Suprapubic skin (tissue), 4 donors: ENCODE data around the gene PPP1CA. TPM values are rescaled to one million over a fixed set of nuclear protein-coding genes. Genes with fewer than 3 reads are reported as not detected.

Source experiments
- DNase-seq, 2 donors: peaks; one replicate each; pipeline ENCODE4 v3.0.0-alpha.2; 2019; ENCODE audit warnings: low spot score in 2 of 2
- H3K27ac ChIP-seq: fragments of 200-600 bp; sonication (generic); one replicate; pipeline ENCODE4 v1.5.1; 2019
- H3K27me3 ChIP-seq: fragments of 200-600 bp; sonication (generic); one replicate; pipeline ENCODE4 v1.5.1; 2019
- H3K36me3 ChIP-seq: fragments of 200-600 bp; sonication (generic); one replicate; pipeline ENCODE4 v1.5.1; 2019
- H3K4me1 ChIP-seq: fragments of 200-600 bp; sonication (generic); one replicate; pipeline ENCODE4 v1.5.1; 2019
- H3K4me3 ChIP-seq: fragments of 200-600 bp; sonication (generic); one replicate; pipeline ENCODE4 v1.5.1; 2019; ENCODE audit warnings: mild to moderate bottlenecking
- H3K9me3 ChIP-seq: fragments of 200-600 bp; sonication (generic); one replicate; pipeline ENCODE4 v1.5.1; 2019
- CTCF ChIP-seq, 2 donors: fragments of 200-600 bp in 1 of 2; fragments of 450-650 bp in 1 of 2; sonication (generic) in 1 of 2; IDR thresholded peaks; one replicate each; pipeline ENCODE4 v1.5.1; 2016 to 2019; ENCODE audit warnings: antibody characterized with exemption in 2 of 2, mild to moderate bottlenecking in 1 of 2, moderate library complexity in 1 of 2
- EP300 ChIP-seq: sonication (generic); formaldehyde crosslinking; IDR thresholded peaks from one replicate; pipeline ENCODE4 v1.6.1; 2017; ENCODE audit warnings: antibody characterized with exemption
- POLR2A ChIP-seq, 2 donors: fragments of 450-650 bp; IDR thresholded peaks; one replicate each; pipeline ENCODE4 v1.6.1; 2017; ENCODE audit warnings: antibody characterized with exemption in 2 of 2, mild to moderate bottlenecking in 2 of 2, moderate library complexity in 2 of 2
- POLR2AphosphoS5 ChIP-seq, 3 donors: sonication (generic); formaldehyde crosslinking; IDR thresholded peaks; one replicate each; pipeline ENCODE4 v1.6.1; 2017; ENCODE audit warnings: antibody characterized with exemption in 3 of 3
- WGBS: methylation state at CpG from one replicate; pipeline ENCODE4 v1.1.5; 2018; 5-methylcytosine and 5-hydroxymethylcytosine counted together
- total RNA-seq, 4 donors: library from RNA; depleted of rRNA; stranded (reverse); fragments of >200 nt; gene quantifications; one replicate each; pipeline ENCODE4 v1.1.0, GENCODE V29; 2016

PPP1CA gene
- total RNA-seq, 4 donors from 2014 or later, result 75.6 to 158 (median 121) TPM

DNA sequence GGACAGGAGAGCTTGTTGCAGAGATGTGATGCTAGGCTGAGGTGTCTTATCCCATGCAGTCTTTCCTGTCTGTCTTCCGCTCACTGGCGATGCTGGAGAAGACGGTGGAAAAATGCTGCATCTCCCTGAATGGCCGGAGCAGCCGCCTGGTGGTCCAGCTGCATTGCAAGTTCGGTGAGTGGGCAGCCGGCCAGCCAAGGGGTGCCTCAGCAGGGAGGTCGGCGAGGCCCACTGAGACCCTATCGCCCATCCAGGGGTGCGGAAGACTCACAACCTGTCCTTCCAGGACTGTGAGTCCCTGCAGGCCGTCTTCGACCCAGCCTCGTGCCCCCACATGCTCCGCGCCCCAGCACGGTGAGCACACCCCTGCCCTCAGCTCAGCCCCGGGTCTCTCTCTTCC lies 8.2 kb downstream of the PPP1CA start:
- DNase-seq, result no peak
- Histone ChIP-seq H3K9me3 (no peaks in the 10 kb centered on the region), H3K4me3 (no peak overlapping the region), H3K36me3 (peaks cover 35% of the 10 kb centered on the region), H3K27me3 (no peaks in the 10 kb centered on the region), H3K27ac (no peak overlapping the region), H3K4me1 (peaks cover 30% of the 10 kb centered on the region)
- TF ChIP-seq CTCF (IDR thresholded peaks at IDR 0.05), result no peak
- no peak for TF ChIP-seq EP300
- TF ChIP-seq POLR2A (IDR thresholded peaks at IDR 0.05), result no peak
- no peak for TF ChIP-seq POLR2AphosphoS5 (IDR thresholded peaks at IDR 0.05)
- 90% methylated on average over 18 of the region's 18 CpGs for WGBS

DNA sequence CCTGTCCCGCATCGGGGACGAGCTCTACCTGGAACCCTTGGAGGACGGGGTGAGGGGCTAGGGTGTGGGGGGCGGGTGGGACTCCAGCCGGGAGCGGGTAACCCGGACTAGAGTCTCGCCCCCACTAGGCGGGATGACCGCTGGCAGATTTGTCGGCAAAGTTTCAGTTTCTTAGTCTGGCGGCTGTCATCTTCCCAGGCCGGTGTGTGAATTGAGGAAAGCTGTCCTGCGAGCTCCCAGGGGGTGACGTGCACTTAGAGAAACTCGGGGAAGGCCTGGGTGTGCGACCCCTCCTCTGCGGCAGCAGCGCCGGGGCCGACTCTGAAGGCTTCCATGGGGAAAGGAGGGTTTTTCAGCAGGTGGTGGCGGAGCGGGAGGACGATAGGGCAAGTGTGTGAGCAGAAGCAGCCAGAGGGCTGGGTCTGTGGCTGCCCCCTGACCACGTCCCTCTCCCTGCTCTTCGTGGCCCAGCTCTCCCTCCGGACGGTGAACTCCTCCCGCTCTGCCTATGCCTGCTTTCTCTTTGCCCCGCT lies 9.4 kb downstream of the PPP1CA start:
- H3K4me3 ChIP-seq, result peak overlapping the region; percentile 85
- peaks cover 30% of the 10 kb centered on the region for H3K4me1 ChIP-seq
- H3K36me3 ChIP-seq, result peaks cover 23% of the 10 kb centered on the region
- no peak for TF ChIP-seq CTCF (IDR thresholded peaks at IDR 0.05)
- TF ChIP-seq POLR2A (IDR thresholded peaks at IDR 0.05), result no peak
- no peak for TF ChIP-seq POLR2AphosphoS5 (IDR thresholded peaks at IDR 0.05)
- TF ChIP-seq EP300, result no peak
- no peak for DNase-seq
- H3K27ac ChIP-seq, result peak overlapping the region; percentile 82
- no peaks in the 10 kb centered on the region for H3K9me3 ChIP-seq
- whole genome bisulfite sequencing, result 11% methylated on average over 14 of the region's 31 CpGs
- no peaks in the 10 kb centered on the region for H3K27me3 ChIP-seq

DNA sequence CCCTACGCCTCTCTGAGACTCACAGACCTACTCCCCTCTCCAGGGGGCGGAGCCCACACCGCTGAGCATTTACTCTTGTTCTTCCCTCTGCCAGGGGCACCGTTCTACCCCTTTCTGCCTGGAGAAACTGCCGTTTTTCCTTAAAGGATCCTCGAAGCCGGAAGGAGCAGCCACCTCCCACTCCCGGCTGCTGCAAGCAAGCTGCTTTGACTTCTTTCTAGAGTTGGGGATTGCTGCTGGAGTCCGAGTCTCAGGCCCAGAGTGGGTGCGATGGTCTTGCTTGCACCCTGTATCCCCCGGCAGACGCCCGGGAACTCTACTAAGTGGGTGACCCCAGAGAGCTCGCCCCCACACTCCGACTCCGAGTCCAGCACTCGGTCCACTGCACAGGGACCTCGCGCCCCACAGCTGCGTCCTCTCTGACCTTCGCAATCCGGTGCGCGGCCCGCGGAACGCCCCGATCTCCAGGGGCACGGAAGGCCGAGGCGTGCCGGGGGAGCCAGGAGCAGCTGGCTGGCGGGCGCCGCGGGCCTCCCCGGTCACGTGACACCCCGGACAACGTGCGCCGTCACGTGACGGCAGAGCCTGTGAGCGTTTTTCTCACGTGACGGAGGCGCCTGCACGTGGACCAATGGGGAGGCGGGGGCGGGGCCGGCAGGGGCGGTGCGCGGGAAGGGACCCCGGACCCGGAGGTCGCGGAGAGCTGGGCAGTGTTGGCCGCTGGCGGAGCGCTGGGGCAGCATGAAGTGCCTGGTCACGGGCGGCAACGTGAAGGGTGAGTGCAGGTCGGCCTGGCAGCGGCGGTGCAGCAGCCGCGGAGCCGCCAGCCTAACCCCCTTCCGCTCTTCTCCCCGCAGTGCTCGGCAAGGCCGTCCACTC lies 10.1 kb downstream of the PPP1CA start, which contains the start of gene RAD9A:
RAD9A (plus strand) TSS at position 683 of the 879 bp plus-strand sequence; CDS start at position 742, 59 bp downstream.
- TF ChIP-seq CTCF (IDR thresholded peaks at IDR 0.05) (no peak), POLR2AphosphoS5 (IDR thresholded peaks at IDR 0.05) (peak; percentile 66 to 92 (median 86))
- WGBS, result 0% methylated on average over 6 of the region's 75 CpGs

GRCh38 chr11:67390947-67391303 lies 10.7 kb downstream of the PPP1CA start:
- Histone ChIP-seq H3K36me3 (peaks cover 12% of the 10 kb centered on the region), H3K27ac (peak overlapping the region; percentile 82), H3K4me3 (peak overlapping the region; percentile 85), H3K4me1 (peaks cover 24% of the 10 kb centered on the region), H3K27me3 (no peaks in the 10 kb centered on the region), H3K9me3 (no peaks in the 10 kb centered on the region)
- WGBS, result 9% methylated on average over 15 of the region's 15 CpGs
- DNase-seq, result no peak
- TF ChIP-seq POLR2AphosphoS5 (IDR thresholded peaks at IDR 0.05) (no peak), POLR2A (IDR thresholded peaks at IDR 0.05) (no peak), CTCF (IDR thresholded peaks at IDR 0.05) (no peak), EP300 (no peak)

More for the DNA sequence above, 10.1 kb downstream of the PPP1CA start, which contains the start of gene RAD9A:
- H3K4me1 ChIP-seq, result peaks cover 24% of the 10 kb centered on the region
- DNase-seq, result peak; percentile 98
- peak within 1 kb of the TSS; percentile 85 for H3K4me3 ChIP-seq
- peak within 1 kb of the TSS; percentile 82 for H3K27ac ChIP-seq
- H3K9me3 ChIP-seq, result no peaks in the 10 kb centered on the region
- no peaks in the 10 kb centered on the region for H3K27me3 ChIP-seq
- peaks cover 17% of the 10 kb centered on the region for H3K36me3 ChIP-seq

- H3K36me3 ChIP-seq, result peaks cover 6% of the 10 kb centered on the region
- DNase-seq, result no peak
- TF ChIP-seq POLR2A (IDR thresholded peaks at IDR 0.05), result no peak
- peak in 1 of 2 donors; percentile 40 for TF ChIP-seq CTCF (IDR thresholded peaks at IDR 0.05)
- TF ChIP-seq EP300, result no peak
- peaks cover 34% of the 10 kb centered on the region for H3K4me1 ChIP-seq
- H3K27me3 ChIP-seq, result no peaks in the 10 kb centered on the region
- no peak overlapping the region for H3K4me3 ChIP-seq
- WGBS, result 79% methylated on average over 6 of the region's 6 CpGs
- H3K27ac ChIP-seq, result no peak overlapping the region
- H3K9me3 ChIP-seq, result no peaks in the 10 kb centered on the region
These were observed 12.2 kb downstream of the PPP1CA start for GRCh38 chr11:67389477-67389876.
